GM18511 (cell line): ENCODE results near the gene LAMA3.

ENCODE experiments used
- ATAC-seq: cut with Tn5 transposase; IDR thresholded peaks from one replicate; pipeline ENCODE4 v1.9.1; 2021; ENCODE audit warnings: mild to moderate bottlenecking, moderate library complexity; ENCODE audit not compliant: unreplicated experiment

The LAMA3 gene

GRCh38 chr18:23669804-23670405, 19.3 kb upstream of the LAMA3 start:
- ATAC-seq, result no peak

GRCh38 chr18:23671564-23671963, 17.7 kb upstream of the LAMA3 start:
- no peak for ATAC-seq

DNA sequence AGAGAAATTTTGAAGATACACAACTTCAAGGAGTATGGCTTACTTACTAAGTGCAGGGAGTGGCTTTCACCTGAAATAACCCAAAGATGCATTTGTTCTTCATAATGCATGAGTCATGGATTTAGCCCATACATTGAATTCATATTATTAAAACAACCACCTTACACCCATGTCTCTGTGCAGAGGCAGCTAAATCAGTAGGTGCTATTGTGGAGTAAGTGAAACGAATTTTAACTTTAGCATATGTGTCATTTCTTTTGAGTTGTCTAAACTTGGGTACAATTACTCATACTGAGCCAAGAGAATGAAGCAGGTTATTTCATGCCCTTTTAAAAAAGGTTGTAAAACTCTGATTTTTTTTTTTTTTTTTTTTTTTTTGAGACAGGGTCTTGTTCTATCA, 15.5 kb upstream of the LAMA3 start:
- ATAC-seq, result peak; percentile 65

- ATAC-seq, result no peak
Measured at GRCh38 chr18:23675236-23675635, 14.0 kb upstream of the LAMA3 start.

- ATAC-seq, result no peak
Measured at GRCh38 chr18:23675896-23676295, 13.4 kb upstream of the LAMA3 start.

DNA sequence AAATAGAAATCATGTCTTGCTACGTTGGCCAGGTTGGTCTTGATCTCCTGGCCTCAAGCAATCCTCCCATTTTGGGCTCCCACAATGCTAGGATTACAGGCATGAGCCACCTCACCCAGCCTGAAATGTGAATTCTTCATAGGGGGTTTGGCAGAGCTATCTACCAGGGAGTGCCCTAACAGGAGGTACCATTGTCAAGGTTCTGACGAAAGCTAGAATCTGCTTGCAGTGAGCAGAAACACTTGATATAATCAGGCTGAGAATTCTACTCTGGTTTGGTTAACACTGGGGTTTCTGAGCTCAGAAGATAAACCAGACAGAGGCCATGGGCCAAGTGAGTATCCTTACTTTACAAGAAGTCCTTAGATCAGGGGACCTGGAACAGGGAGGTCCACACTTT, 7.2 kb upstream of the LAMA3 start:
- ATAC-seq, result peak; percentile 47

DNA sequence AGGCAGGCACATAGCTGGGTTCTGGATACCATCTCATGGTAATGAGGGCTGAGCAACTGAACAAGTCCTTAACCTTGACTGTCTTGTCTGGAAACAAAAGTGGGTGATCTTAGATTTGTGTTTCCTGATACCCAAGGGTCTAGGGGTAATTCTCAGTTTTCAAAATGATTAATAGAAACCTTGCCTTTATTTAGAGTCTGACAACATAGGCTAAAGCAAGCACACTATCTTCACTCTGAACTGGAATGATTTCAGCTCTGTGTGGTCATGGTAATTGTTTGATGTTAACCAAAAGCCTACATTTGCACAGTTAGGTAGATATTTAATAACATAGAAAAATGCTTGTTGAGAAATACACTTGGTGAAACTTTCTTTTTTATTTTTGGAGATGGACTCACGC, 6.8 kb upstream of the LAMA3 start:
- peak; percentile 83 for ATAC-seq

GRCh38 chr18:23683155-23683554, 6.1 kb upstream of the LAMA3 start:
- no peak for ATAC-seq

DNA sequence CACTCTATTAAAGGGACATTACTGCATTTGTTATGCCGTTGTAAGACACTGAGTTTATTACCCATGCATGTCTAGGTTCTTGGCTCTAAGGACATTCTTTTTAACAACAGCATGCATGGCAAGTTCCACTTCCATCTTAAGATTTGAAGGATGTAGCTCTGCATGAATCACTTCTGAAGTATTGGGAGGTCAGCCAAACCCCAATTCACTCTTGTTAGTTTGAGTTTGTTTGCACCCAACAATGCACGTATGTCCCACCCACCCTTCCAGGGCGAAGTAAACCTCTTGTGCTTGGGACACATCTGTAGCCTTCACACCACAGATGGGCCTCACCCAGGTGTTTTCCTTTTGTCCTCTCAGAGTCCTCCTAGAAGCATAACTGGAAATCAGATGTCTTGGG, 5.6 kb upstream of the LAMA3 start:
- ATAC-seq, result no peak

DNA sequence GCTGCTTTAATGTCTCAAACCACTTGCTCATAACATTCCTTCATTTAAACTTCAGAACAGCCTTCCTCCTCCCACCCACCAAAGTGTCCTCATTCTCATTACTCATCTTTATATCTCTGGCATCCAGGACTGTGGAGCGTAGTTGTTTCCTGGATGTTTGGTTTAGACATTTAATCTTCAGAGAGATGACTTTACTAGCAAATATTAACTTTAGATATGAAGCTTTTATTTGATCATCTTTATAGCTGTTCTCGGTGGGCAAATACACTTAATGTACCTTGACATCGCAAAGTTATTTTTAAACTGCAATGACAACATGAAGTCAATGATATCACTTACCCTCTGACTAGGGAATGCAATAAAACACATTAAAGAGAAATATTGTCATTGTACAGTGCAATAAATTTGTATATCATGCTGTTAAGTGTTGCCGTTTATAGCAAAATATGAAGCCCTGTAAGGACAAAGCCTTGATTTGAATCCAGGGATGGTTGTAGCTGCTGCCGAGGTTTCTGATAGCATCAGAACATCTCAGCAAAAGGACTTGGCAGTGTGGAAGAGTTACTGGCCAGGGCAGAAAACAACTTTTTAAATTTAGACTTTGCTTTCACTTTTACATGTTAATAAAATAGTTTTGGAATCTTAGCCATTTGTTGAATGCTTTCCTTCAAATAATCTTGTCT, 4.6 kb upstream of the LAMA3 start:
- no peak for ATAC-seq

DNA sequence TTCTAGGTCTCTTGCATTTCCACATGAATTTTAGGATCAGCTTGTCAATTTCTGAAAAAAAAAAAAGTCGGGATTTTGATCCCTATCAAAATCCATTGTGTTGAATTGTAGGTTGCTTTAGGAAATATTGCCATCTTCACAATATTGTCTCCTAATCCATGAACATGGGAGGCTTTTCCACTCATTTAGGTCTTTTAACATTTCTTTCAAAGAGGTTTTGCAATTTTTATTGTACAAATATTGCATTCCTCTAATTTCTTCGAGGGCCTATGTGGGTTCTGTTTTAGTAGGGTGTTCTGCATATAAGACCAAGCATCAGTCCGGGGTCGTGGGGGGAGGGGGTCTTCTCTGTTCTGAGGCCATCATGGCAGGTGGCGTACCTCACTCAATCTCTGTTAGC, 725 bp upstream of the LAMA3 start:
- no peak for ATAC-seq

DNA sequence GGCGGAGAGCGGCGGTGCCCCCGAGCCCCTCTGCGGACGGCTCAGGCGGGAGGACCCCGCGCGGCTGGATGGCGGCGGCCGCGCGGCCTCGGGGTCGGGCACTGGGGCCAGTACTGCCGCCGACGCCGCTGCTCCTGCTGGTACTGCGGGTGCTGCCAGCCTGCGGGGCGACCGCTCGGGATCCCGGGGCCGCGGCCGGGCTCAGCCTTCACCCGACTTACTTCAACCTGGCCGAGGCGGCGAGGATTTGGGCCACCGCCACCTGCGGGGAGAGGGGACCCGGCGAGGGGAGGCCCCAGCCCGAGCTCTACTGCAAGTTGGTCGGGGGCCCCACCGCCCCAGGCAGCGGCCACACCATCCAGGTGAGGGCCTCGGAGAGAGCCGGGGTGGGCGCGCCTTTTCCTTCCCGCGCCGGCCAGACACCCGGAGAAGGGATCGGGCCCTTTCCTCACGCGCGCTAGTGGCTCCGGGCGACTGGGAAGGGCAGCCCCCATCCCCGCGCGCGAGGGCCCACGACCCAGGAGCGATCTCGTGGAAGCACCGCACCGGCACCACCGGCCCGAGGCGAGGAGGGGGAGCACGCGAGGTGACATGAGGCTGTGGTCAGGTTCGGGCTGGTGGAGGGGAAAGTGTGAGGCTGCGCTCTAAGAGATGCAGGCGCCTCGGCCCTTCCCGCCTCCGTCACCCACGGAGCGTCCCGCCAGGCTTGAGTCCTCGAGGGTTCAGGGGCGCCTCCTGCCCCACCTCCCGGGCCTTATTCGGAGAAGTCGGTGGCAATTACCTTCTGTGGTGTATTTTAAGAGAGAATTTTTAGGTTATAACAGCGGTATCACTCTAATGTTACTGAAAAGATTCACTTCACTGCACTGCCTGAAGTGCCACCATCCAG, 607 bp downstream of the LAMA3 start:
- peak; percentile 51 for ATAC-seq

- no peak for ATAC-seq
Measured at GRCh38 chr18:23690505-23691068, 1.3 kb downstream of the LAMA3 start.

- no peak for ATAC-seq
Measured at GRCh38 chr18:23693846-23694245, 4.6 kb downstream of the LAMA3 start.

DNA sequence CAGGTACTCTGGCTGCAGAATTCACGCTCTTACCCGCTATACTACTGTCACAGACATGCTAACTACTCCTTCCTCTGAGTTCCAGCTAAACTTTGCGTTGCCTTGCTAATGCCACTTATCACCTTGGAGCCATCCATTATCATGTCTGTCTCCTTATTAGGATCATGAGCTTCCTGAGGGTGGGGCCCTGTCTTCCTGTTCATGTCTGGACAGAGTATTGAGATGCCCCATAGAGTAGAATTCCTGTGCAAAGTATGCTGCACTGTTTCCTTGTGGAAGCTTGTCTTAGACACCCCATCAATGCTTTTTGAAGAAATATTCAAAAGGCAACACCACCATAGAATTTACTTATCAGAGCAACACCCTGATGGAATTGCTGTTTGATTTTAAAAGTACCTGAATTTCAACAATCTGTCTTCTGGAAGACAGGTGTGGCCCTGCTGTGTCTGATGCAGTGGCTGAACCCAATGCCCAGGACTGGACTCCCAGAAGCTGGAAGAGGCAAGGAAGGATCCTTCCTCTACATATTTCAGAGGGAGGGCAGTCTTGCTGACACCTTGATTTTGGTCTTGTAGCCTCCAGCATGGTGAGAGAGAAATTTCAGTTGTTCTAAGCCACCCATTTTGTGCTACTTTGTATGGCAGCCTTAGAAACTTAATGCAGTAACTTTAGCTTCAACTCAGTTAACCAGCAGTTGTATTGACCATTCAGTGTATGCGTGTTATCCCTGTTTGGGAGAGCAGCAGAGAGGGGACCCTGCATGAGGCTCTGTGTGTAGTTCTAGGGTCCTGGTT, 5.6 kb downstream of the LAMA3 start:
- no peak for ATAC-seq

- ATAC-seq, result no peak
Measured at GRCh38 chr18:23701017-23701416, 11.8 kb downstream of the LAMA3 start.

DNA sequence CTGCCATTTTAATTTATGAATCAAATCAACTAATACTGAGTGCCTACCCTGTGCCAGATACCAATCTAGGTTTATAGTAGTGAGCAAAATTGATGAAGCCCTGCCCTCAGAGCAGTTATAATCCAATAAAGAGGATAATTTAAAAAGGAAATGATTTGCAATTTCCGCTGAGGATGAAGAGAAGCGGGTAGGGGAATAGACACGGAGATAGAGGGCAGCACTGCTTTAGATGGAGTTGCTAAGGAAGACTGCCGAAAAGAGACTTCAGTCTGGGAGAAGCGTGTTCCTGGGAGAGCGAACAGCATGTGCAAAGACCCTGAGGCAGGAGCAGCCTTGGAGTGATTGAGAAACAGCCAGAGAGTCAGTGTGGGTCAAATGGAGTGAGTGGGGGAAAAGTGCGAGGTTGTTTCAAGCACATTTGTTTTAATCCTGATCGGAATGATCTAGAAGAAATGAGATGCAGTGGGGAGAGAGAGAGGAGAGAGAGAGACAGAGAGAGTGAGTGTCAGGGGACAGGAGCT, 12.4 kb downstream of the LAMA3 start:
- ATAC-seq, result no peak

GRCh38 chr18:23702606-23703005, 13.4 kb downstream of the LAMA3 start:
- no peak for ATAC-seq

DNA sequence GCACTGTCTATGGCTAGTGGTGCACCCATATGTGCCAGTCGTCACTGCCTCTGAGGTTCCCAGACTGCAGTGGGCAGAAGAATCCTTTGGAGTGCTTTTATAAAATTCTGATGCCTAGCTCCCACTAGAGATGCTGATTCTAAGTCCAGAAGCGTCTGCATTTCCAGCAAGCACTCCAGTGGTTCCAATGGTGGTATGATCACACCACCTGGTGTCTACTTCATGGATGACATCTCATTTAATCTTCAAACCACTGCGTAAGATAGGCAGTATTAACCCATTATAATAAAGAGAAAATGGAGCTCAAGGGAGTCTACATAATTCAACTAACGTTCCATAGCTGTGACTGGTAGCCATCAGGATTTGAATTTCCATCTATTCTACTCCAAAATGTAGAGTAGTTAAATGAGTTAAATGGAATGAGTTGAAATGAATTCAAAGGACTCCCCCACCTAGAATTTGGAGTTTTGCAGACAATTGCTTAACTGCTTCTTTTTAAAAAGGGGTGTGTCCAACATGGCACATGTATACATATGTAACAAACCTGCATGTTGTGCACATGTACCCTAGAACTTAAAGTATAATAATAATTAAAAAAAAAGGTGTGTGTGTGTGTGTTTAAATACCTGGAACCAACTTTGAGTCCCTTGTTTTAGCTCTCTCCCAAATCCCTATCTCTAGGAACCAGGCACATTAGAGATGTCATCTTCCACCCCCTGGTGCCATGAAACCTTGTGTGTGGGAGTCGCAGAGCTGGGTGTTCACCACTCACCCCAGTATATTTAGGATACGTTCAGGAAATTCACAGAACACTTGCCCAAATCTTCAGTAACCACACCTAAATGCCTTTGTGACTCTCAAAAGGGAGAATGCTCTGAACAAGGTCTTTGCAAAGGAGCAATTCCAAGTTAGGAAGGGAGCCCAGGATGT, 14.1 kb downstream of the LAMA3 start:
- peak; percentile 68 for ATAC-seq
